ENCODE results near the gene MTHFD1L.

DNA sequence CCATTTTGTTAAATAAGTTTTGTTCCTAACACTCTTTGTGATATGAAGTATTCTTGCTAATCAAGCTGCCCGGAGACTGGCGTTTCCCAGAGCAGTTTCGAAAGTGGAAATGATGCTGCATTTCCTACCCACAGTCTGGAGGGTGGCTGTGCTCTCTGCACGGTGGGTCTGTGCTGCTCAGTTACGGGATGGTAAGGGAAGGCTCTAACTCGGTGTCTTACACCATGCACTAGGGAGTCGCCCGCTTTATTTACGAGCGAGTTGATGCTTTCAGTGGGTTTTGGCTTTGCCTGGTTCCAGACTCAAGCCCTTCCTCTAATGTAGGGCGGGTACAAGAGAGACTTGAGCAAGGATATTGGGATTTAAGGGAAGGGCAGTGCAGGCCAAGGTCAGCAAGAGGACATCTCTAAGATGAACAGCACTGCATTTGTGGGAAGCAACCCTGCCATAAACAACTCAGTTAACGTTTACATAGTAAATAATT, 194.2 kb downstream of the MTHFD1L start:
- TF ChIP-seq, protein P1, sequence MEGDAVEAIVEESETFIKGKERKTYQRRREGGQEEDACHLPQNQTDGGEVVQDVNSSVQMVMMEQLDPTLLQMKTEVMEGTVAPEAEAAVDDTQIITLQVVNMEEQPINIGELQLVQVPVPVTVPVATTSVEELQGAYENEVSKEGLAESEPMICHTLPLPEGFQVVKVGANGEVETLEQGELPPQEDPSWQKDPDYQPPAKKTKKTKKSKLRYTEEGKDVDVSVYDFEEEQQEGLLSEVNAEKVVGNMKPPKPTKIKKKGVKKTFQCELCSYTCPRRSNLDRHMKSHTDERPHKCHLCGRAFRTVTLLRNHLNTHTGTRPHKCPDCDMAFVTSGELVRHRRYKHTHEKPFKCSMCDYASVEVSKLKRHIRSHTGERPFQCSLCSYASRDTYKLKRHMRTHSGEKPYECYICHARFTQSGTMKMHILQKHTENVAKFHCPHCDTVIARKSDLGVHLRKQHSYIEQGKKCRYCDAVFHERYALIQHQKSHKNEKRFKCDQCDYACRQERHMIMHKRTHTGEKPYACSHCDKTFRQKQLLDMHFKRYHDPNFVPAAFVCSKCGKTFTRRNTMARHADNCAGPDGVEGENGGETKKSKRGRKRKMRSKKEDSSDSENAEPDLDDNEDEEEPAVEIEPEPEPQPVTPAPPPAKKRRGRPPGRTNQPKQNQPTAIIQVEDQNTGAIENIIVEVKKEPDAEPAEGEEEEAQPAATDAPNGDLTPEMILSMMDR (IDR thresholded peaks at IDR 0.05) = no peak
- no peak for TF ChIP-seq POLR2AphosphoS5 (IDR thresholded peaks at IDR 0.05)
- TF ChIP-seq POLR2A (IDR thresholded peaks at IDR 0.05) = no peak
